Heart left ventricle (tissue), 13 donors: ENCODE measurements around the gene WWC1.

Source experiments
- POLR2A ChIP-seq, 2 donors: fragments of 450-650 bp; IDR thresholded peaks; one replicate each; pipeline ENCODE4 v1.6.1; 2017; ENCODE audit warnings: antibody characterized with exemption in 2 of 2, mild to moderate bottlenecking in 2 of 2, moderate library complexity in 2 of 2
- TF ChIP-seq, protein P1 (sequence below), 12 donors: fragments of 200-600 bp; sonication (generic) in 4 of 12; IDR thresholded peaks; one replicate each; pipeline versions ENCODE4 v1.5.0 to v1.8.0; 2018 to 2022; ENCODE audit warnings: antibody characterized with exemption in 12 of 12, mild to moderate bottlenecking in 5 of 12
- donor health status: ischemic (EF 13 %, LVEDD 7.1; RV severe dilation, severe dysfunction).
- donor health status: DM: no; HTN: yes; CAD: no.
- donor health status: DM: no; HTN: no; CAD: no.
- donor health status: ischemic (EF 25% LVEDD 6.9; RV normal size, moderate dysfunction).
- donor health status: ischemic (EF 25% LVEDD 5.7; RV mildly dilated, moderate dysfunction).
- donor health status: ischemic (EF 35%, LVEDD 5.7; RV mildly dilated, moderate dysfunction).
- donor health status: nonischemic (EF 11% LVEDD 7.7; RV severe dilation, severe dysfunction).
- donor health status: DM: yes; HTN: yes; CAD: no.
- donor health status: PGD.
- donor health status: ischemic (EF 29% LVEDD 5.4; RV normal size, mild dysfunction).
- donor health status: nonischemic (EF 23%, LVEDD 6.1; RV moderate dilation, normal function).

DNA sequence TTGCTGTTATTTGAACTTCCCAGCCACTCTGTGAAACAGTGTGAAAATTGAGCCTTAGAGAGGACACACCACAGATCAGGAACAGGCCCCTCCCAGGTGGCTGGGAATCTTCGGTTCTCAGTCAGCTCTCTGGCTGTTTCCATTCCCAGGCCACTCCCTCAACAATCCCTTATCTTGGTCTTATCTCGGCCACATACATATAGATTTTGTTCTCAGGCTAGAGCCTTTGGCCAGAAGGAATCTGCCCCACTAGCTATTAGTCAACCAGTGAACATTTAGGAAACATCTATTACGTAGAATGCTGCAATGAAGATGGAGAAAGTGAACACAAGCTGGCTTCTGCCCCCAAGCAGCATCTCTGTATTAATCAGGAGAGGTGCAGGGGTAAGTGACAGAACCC is 21.0 kb upstream of the WWC1 start:
- TF ChIP-seq, protein P1, sequence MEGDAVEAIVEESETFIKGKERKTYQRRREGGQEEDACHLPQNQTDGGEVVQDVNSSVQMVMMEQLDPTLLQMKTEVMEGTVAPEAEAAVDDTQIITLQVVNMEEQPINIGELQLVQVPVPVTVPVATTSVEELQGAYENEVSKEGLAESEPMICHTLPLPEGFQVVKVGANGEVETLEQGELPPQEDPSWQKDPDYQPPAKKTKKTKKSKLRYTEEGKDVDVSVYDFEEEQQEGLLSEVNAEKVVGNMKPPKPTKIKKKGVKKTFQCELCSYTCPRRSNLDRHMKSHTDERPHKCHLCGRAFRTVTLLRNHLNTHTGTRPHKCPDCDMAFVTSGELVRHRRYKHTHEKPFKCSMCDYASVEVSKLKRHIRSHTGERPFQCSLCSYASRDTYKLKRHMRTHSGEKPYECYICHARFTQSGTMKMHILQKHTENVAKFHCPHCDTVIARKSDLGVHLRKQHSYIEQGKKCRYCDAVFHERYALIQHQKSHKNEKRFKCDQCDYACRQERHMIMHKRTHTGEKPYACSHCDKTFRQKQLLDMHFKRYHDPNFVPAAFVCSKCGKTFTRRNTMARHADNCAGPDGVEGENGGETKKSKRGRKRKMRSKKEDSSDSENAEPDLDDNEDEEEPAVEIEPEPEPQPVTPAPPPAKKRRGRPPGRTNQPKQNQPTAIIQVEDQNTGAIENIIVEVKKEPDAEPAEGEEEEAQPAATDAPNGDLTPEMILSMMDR (IDR thresholded peaks at IDR 0.05) = no peak
- TF ChIP-seq POLR2A (IDR thresholded peaks at IDR 0.05) = no peak
